ENCODE data around the gene TANC1.

- no peak for TF ChIP-seq MYC (IDR thresholded peaks at IDR 0.05; ENCODE audit: borderline replicate concordance, low read length)
- no peak for TF ChIP-seq ELK1 (IDR thresholded peaks at IDR 0.05; ENCODE audit: low read depth, low read length)
- TF ChIP-seq CTCF (IDR thresholded peaks at IDR 0.05), result no peak
- no peak for TF ChIP-seq JUN (IDR thresholded peaks at IDR 0.05)
- no peak for TF ChIP-seq KDM5A (IDR thresholded peaks at IDR 0.05)
- no peak for TF ChIP-seq USF2 (IDR thresholded peaks at IDR 0.05)
- TF ChIP-seq POLR2AphosphoS2 (conservative IDR thresholded peaks at IDR 0.05; ENCODE audit: low read length), result no peak
- no peak for TF ChIP-seq RAD21 (conservative IDR thresholded peaks at IDR 0.05 in 1 of 2, IDR thresholded peaks at IDR 0.05 in 1 of 2)
- TF ChIP-seq POLR2A (IDR thresholded peaks at IDR 0.05; ENCODE audit: low read length), result no peak
- TF ChIP-seq REST (IDR thresholded peaks at IDR 0.05), result no peak
- no peak for TF ChIP-seq EP300 (IDR thresholded peaks at IDR 0.05)
- no peak for TF ChIP-seq ZFP36 (IDR thresholded peaks at IDR 0.05; ENCODE audit: borderline replicate concordance, partially characterized antibody)
- no peak for TF ChIP-seq CEBPB (IDR thresholded peaks at IDR 0.05)
- no peak for TF ChIP-seq SMC3 (IDR thresholded peaks at IDR 0.05)
These were observed 12.5 kb upstream of the TANC1 start for GRCh38 chr2:158955842-158956365.

Measured in A549 (cell line).